Fibroblast of lung (primary cell): ENCODE data around the gene CIAO3.

ENCODE experiments used
- CTCF ChIP-seq, 2 donors: IDR thresholded peaks in 1 of 2; conservative IDR thresholded peaks in 1 of 2; 1 replicate in 1 of 2; 2 replicates in 1 of 2; pipeline ENCODE4 v1.5.1; 2011 to 2012; ENCODE audit warnings: low read length in 2 of 2, control low read depth in 1 of 2, inconsistent platforms in 1 of 2, low read depth in 1 of 2, mild to moderate bottlenecking in 1 of 2
- EZH2 ChIP-seq: IDR thresholded peaks from 2 replicates; pipeline ENCODE4 v1.5.1; 2012; ENCODE audit warnings: low read length, control low read depth, mild to moderate bottlenecking; ENCODE audit errors: missing control alignments

- TF ChIP-seq CTCF (conservative IDR thresholded peaks at IDR 0.05 in 1 of 2, IDR thresholded peaks at IDR 0.05 in 1 of 2; ENCODE audit: low read depth in 1 of 2, low read length in 2 of 2) (no peak), EZH2 (no peak)
Measured at GRCh38 chr16:718922-719321, 21.9 kb downstream of the CIAO3 start.
